Heart right ventricle (tissue), 16 donors: ENCODE measurements around the gene NCKAP1. TPM values are rescaled to one million over a fixed set of nuclear protein-coding genes. Genes with fewer than 3 reads are reported as not detected.

Experiments used
- ATAC-seq, 8 donors: fragments of 200-7000 bp; cut with Tn5 transposase; one replicate each; pipeline ENCODE4 v1.9.1; 2020; ENCODE audit warnings: mild to moderate bottlenecking in 8 of 8, moderate library complexity in 8 of 8, moderate number of reproducible peaks in 1 of 8
- DNase-seq, 2 donors: peaks; one replicate each; pipeline ENCODE4 v3.0.0-alpha.2; 2020
- H3K27ac ChIP-seq, 10 donors: fragments of 200-600 bp; sonication (generic) in 2 of 10; one replicate each; pipeline versions ENCODE4 v1.5.0 to v1.8.0; 2020 to 2022; ENCODE audit warnings: mild to moderate bottlenecking in 3 of 10
- H3K27me3 ChIP-seq, 7 donors: fragments of 200-600 bp; one replicate each; pipeline ENCODE4 v1.8.0; 2021 to 2022; ENCODE audit warnings: mild to moderate bottlenecking in 2 of 7
- H3K36me3 ChIP-seq, 9 donors: fragments of 200-600 bp; sonication (generic) in 1 of 9; one replicate each; pipeline versions ENCODE4 v1.5.0 to v1.8.0; 2020 to 2022; ENCODE audit warnings: mild to moderate bottlenecking in 2 of 9
- H3K4me1 ChIP-seq, 9 donors: fragments of 200-600 bp; sonication (generic) in 1 of 9; one replicate each; pipeline versions ENCODE4 v1.5.0 to v1.8.0; 2020 to 2022; ENCODE audit warnings: mild to moderate bottlenecking in 4 of 9
- H3K4me3 ChIP-seq, 10 donors: fragments of 200-600 bp; sonication (generic) in 2 of 10; one replicate each; pipeline versions ENCODE4 v1.5.0 to v1.8.0; 2020 to 2022; ENCODE audit warnings: mild to moderate bottlenecking in 7 of 10, moderate library complexity in 2 of 10
- H3K9me3 ChIP-seq, 11 donors: fragments of 200-600 bp in 10 of 11; sonication (generic) in 2 of 11; one replicate each; pipeline versions ENCODE4 v1.5.0 to v1.8.0; 2013 to 2022; ENCODE audit warnings: mild to moderate bottlenecking in 2 of 11, control low read depth in 1 of 11, moderate library complexity in 1 of 11
- WGBS, 2 donors: extraction: QIAGEN DNeasy Blood & Tissue Kit; methylation state at CpG; one replicate each; pipeline ENCODE4 v1.1.7; 2013; ENCODE audit warnings: inconsistent platforms in 1 of 2; 5-methylcytosine and 5-hydroxymethylcytosine counted together
- intact Hi-C, 10 donors: fragments of 100-400 bp; cut with DNase I; formaldehyde crosslinking; loops; one replicate each; pipeline versions ENCODE4 v1.11.1 to v1.14.2; 2022
- polyA plus RNA-seq, 2 donors: library from polyadenylated mRNA; stranded (reverse); fragments of 200-250 nt; gene quantifications; one replicate each; pipeline ENCODE4 v1.2.3, GENCODE V29; 2013
- total RNA-seq, 10 donors: library from RNA; stranded (reverse); fragmentation: NEBNext Ultra II Directional in 3 of 10; extraction: Animal tissue kit (Norgen Biotek cat#: 25700) in 3 of 10; gene quantifications; one replicate each; pipeline versions ENCODE4 v1.2.1 to v1.2.4, GENCODE V29; 2021 to 2023
- TF ChIP-seq, protein P1 (sequence below), 9 donors: fragments of 200-600 bp; sonication (generic) in 2 of 9; IDR thresholded peaks; one replicate each; pipeline versions ENCODE4 v1.5.0 to v1.8.0; 2021 to 2022; ENCODE audit warnings: antibody characterized with exemption in 9 of 9, mild to moderate bottlenecking in 5 of 9, moderate library complexity in 1 of 9
- donor health status: Arrhythmogenic right ventricular cardiomyopathy.
- donor health status: ischemic (EF 13 %, LVEDD 7.1; RV severe dilation, severe dysfunction).
- donor health status: healthy with polysubstance abuse.
- donor health status: DM: no; HTN: yes; CAD: no.
- donor health status: DM: no; HTN: no; CAD: no.
- donor health status: ischemic (EF 25% LVEDD 6.9; RV normal size, moderate dysfunction).
- donor health status: ischemic (EF 25% LVEDD 5.7; RV mildly dilated, moderate dysfunction).
- donor health status: healthy.
- donor health status: DM: yes; HTN: yes; CAD: no.
- donor health status: Ischemic cardiomyopathy.
- donor health status: ischemic (EF 35%, LVEDD 5.7; RV mildly dilated, moderate dysfunction).
- donor health status: nonischemic (EF 11% LVEDD 7.7; RV severe dilation, severe dysfunction).
- donor health status: DM: yes; HTN: yes; CAD: no.
- donor health status: PGD.
- donor health status: ischemic (EF 29% LVEDD 5.4; RV normal size, mild dysfunction).
- donor health status: nonischemic (EF 23%, LVEDD 6.1; RV moderate dilation, normal function).

NCKAP1 gene
- total and polyA plus RNA-seq, 12 donors = 35.3 to 153 (median 124) TPM

DNA sequence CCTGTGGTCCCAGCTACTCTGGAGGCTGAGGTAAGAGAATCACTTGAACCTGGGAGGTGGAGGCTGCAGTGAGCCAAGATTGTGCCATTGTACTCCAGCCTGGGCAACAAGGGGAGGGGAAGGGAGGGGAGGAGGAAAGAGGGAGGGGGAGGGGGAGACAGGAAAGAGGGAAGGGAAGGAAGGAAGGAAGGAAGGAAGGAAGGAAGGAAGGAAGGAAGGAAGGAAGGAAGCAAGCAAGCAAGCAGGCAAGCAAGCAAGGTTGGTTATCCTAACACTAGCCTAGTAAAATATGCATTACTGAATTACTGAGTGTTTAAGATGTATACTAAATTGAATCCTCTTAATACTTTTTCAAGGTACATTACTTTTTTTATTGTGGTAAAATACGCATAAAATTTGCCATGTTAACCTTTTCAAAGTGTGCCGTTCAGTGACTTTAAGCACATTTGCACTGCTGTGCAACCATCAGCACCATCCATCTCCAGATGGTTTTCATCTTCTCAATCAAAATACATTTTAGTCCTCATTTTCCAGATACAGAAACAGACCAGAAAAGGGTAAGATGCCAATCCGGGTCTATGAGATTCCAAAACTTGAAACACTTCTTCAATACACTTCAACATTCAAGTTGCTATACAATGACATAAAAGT lies 28.9 kb downstream of the NCKAP1 start:
- WGBS, 2 donors = 86 to 89% methylated on average over 3 of the region's 3 CpGs
- no peak overlapping the region for H3K4me3 ChIP-seq
- TF ChIP-seq, protein P1, sequence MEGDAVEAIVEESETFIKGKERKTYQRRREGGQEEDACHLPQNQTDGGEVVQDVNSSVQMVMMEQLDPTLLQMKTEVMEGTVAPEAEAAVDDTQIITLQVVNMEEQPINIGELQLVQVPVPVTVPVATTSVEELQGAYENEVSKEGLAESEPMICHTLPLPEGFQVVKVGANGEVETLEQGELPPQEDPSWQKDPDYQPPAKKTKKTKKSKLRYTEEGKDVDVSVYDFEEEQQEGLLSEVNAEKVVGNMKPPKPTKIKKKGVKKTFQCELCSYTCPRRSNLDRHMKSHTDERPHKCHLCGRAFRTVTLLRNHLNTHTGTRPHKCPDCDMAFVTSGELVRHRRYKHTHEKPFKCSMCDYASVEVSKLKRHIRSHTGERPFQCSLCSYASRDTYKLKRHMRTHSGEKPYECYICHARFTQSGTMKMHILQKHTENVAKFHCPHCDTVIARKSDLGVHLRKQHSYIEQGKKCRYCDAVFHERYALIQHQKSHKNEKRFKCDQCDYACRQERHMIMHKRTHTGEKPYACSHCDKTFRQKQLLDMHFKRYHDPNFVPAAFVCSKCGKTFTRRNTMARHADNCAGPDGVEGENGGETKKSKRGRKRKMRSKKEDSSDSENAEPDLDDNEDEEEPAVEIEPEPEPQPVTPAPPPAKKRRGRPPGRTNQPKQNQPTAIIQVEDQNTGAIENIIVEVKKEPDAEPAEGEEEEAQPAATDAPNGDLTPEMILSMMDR (IDR thresholded peaks at IDR 0.05) = no peak
- H3K36me3 ChIP-seq = no peaks in the 10 kb centered on the region
- H3K9me3 ChIP-seq = no peaks in the 10 kb centered on the region
- DNase-seq (no peak), ATAC-seq (no peak)
- no peaks in the 10 kb centered on the region for H3K27me3 ChIP-seq
- peak overlapping the region in 1 of 10 donors; percentile 32 for H3K27ac ChIP-seq
- peaks cover 2 to 70% (median 58%) of the 10 kb centered on the region in 9 donors for H3K4me1 ChIP-seq
- intact Hi-C loops = no loop called here

DNA sequence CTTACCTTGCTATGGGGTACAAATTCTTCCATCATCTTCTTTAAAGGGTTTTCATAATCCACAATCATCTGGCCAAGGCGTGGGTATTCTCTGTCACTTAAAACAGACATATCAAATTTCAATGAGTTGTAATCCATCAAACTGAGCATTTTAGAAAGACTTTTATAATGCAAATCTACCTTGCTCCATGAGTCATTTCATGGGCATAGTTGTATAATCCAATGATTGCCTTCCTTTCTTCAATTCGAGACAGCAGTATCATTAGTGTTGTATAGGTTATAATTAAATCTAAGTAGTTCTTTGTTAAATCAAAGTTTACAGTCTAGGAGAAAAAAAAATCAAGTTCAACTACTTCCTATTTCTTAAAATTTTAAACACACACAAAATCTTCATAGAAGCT lies 36.3 kb downstream of the NCKAP1 start:
- Histone ChIP-seq H3K9me3 (no peaks in the 10 kb centered on the region), H3K4me3 (no peak overlapping the region), H3K36me3 (peaks cover 0 to 62% (median 19%) of the 10 kb centered on the region in 9 donors), H3K4me1 (peaks cover 0 to 41% (median 17%) of the 10 kb centered on the region in 9 donors), H3K27me3 (no peaks in the 10 kb centered on the region), H3K27ac (no peak overlapping the region)
- DNase-seq (no peak), ATAC-seq (no peak)
- TF ChIP-seq, protein P1 (IDR thresholded peaks at IDR 0.05) = no peak
- 92 to 96% methylated on average over 2 of the region's 2 CpGs for WGBS, 2 donors
- intact Hi-C loops = loop anchor here in 1 of 10 donors (5.0 kb wide), 1 partner anchor 35 kb away; the partner anchor contains the start of gene NCKAP1

DNA sequence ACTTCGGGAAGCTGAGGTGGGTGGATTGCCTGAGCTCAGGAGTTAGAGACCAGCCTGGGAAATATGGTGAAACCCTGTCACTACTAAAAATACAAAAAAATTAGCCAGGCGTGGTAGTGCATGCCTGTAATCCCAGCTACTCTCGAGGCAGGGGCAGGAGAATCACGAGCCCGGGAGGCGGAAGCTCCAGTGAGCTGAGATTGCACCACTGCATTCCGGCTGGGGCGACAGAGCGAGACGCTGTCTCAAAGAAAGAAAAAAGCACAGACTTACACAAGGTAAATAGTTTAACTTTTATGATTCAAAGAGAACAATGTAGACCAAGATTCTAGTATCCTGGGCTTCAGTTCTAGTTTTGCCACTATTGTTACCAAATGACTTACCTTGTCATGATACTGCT lies 37.4 kb downstream of the NCKAP1 start:
- H3K27me3 ChIP-seq = no peaks in the 10 kb centered on the region
- DNase-seq = no peak

DNA sequence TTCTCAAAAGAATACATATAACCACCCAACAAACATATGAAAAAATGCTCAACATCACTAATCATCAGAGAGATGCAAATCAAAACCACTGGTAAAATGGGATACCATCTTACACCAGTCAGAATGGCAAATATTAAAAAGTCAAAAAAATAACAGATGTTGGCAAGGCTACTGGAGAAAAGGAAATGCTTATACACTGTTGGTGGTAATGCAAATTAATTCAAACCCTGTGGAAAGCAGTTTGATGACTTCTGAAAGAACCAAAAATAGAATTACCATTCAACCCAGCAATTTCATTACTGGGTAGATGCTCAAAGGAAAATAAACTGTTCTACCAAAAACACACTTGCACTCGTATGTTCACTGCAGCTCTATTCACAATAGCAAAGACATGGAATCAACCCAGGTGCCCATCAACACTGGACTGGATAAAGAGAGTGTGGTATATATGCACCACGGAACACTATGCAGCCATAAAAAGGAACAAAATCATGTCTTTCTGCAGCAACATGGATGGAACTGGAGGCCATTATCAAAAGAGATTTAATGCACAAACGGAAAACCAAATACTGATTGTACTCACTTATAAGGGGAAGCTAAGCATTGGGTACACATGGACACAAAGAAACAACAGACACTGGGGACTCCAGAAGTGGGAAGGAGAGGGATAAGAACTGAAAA lies 38.8 kb downstream of the NCKAP1 start:
- H3K4me3 ChIP-seq = no peak overlapping the region
- H3K9me3 ChIP-seq = no peaks in the 10 kb centered on the region
- no peak overlapping the region for H3K27ac ChIP-seq
- DNase-seq (no peak), ATAC-seq (no peak)
- H3K36me3 ChIP-seq = peaks cover 0 to 86% (median 23%) of the 10 kb centered on the region in 9 donors
- H3K4me1 ChIP-seq = peaks cover 0 to 20% (median 3%) of the 10 kb centered on the region in 9 donors
- H3K27me3 ChIP-seq = no peaks in the 10 kb centered on the region
- TF ChIP-seq, protein P1 (IDR thresholded peaks at IDR 0.05) = no peak
- WGBS, 2 donors = 94 to 96% methylated on average over 3 of the region's 3 CpGs
- intact Hi-C loops = loop anchor here in 2 of 10 donors (5.0 kb wide), 2 partner anchors 33 to 38 kb away; partner anchors contain the start of gene NCKAP1 (in 1 of the 2)

More for the DNA sequence above, 37.4 kb downstream of the NCKAP1 start:
- Histone ChIP-seq H3K4me1 (peaks cover 0 to 34% (median 16%) of the 10 kb centered on the region in 9 donors), H3K27ac (no peak overlapping the region), H3K9me3 (no peaks in the 10 kb centered on the region), H3K4me3 (no peak overlapping the region), H3K36me3 (peaks cover 0 to 73% (median 19%) of the 10 kb centered on the region in 9 donors)
- ATAC-seq = peak in 3 of 8 donors; percentile 60 to 63 (median 62)
- TF ChIP-seq, protein P1 (IDR thresholded peaks at IDR 0.05) = no peak
- intact Hi-C loops = loop anchor here in 1 of 10 donors (5.0 kb wide), 1 partner anchor 36 kb away; the partner anchor contains the start of gene NCKAP1
- WGBS, 2 donors = 75 to 84% methylated on average over 10 of the region's 10 CpGs
